GM21515 (cell line): ENCODE data around the gene GRK1.
"Not testable (repeated sequence)": the region's sequence is repeated elsewhere in the genome, so short reads cannot be mapped to it uniquely, and the experiment has no call there.

Experiments
- ATAC-seq: cut with Tn5 transposase; IDR thresholded peaks from one replicate; pipeline ENCODE4 v1.9.1; 2021; ENCODE audit not compliant: unreplicated experiment

The GRK1 gene

DNA sequence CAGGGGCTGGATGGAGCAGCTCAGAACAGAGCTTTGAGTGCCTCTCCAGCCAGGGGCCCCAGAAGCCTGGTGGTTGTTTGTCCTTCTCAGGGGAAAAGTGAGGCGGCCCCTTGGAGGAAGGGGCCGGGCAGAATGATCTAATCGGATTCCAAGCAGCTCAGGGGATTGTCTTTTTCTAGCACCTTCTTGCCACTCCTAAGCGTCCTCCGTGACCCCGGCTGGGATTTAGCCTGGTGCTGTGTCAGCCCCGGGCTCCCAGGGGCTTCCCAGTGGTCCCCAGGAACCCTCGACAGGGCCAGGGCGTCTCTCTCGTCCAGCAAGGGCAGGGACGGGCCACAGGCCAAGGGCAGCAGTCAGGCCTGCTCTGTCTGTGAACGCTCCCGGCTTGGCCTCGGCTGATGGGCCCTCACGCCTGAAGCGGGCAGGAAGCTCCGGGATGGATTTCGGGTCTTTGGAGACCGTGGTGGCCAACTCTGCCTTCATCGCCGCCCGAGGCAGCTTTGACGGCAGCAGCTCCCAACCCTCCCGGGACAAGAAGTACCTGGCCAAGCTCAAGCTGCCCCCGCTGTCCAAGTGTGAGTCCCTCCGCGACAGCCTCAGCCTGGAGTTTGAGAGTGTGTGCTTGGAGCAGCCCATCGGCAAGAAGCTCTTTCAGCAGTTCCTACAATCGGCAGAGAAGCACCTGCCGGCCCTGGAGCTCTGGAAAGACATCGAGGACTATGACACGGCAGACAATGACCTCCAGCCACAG lies at the start of gene GRK1:
GRK1 (plus strand) TSS at position 269 of the 751 bp plus-strand sequence; CDS start at position 437, 168 bp downstream.
- ATAC-seq, result no peak

GRCh38 chr13:113617961-113618360 lies 49.1 kb upstream of the GRK1 start:
- ATAC-seq, result no peak

- ATAC-seq, result no peak
These were observed 48.6 kb upstream of the GRK1 start for GRCh38 chr13:113618455-113618854.

GRCh38 chr13:113620036-113620796 lies 46.8 kb upstream of the GRK1 start:
- no peak for ATAC-seq

DNA sequence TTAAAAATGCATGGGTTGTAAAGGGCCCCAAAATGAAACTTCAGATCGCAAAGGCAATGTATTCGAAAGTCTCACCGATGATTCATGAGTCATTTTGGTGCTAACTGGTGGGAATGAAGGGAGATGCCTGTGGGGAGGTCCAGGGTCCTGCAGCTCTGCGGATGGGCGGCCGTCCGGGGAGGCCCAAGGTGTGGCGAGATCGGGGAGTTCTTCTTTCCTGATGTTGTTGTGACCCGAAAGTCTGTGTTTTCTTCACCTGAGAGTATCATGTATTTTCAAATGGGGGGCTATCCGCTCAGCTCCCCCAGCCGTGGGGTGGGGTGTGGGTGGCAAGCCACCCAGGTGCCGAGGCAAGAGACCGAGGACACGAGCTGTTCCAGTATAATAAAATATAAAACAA lies 46.0 kb upstream of the GRK1 start:
- no peak for ATAC-seq

- ATAC-seq, result not testable (repeated sequence)
These were observed 45.5 kb upstream of the GRK1 start for GRCh38 chr13:113621498-113621897.

DNA sequence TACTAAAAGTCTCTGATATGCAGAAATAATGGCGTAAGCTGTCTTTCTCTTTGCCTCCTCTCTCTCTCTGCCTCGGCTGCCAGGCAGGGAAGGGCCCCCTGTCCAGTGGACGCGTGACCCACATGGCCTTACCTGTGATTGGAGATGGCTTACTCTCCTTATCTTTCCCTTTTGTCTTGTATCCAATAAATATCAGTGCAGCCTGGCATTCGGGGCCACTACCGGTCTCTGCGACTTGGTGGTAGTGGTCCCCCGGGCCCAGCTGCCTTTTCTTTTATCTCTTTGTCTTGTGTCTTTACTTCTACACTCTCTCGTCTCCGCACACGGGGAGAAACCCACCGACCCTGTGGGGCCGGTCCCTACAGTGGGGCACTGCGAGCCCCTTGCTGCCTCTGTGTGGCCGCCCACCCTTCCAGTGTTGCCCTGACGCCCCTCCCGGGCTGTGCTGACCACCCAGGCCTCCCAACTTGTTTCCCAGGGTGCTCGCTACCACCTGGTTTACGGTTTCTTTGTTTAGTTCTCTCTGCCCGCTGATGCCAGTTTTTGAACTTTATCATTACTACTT lies 45.0 kb upstream of the GRK1 start:
- not testable (repeated sequence) for ATAC-seq

GRCh38 chr13:113622791-113623490 lies 44.1 kb upstream of the GRK1 start:
- ATAC-seq, result no peak

GRCh38 chr13:113623491-113624234 lies 43.4 kb upstream of the GRK1 start:
- no peak for ATAC-seq

DNA sequence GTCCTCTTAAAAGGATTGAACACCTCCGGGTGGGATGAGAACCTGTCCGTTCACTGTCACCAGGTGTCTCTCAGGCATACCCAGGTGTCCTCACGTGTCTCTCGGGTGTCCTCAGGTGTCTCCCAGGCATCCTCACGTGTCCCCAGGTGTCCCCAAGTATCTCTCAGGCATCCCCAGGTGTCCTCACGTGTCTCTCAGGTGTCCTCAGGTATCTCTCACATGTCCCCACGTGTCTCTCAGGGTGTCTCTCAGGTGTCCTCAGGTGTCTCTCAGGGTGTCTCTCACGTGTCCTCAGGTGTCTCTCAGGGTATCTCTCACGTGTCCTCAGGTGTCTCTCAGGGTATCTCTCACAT lies 42.8 kb upstream of the GRK1 start:
- no peak for ATAC-seq

DNA sequence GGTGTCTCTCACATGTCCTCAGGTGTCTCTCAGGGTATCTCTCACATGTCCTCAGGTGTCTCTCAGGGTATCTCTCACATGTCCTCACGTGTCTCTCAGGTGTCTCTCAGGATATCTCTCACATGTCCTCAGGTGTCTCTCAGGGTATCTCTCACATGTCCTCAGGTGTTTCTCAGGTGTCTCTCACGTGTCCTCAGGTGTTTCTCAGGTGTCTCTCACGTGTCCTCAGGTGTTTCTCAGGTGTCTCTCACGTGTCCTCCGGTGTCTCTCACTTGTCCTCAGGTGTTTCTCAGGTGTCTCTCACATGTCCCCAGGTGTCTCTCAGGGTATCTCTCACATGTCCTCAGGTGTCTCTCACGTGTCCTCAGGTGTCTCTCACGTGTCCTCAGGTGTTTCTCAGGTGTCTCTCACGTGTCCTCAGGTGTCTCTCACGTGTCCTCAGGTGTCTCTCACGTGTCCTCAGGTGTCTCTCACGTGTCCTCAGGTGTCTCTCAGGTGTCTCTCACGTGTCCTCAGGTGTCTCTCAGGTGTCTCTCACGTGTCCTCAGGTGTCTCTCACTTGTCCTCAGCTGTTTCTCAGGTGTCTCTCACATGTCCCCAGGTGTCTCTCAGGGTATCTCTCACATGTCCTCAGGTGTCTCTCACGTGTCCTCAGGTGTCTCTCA lies 42.2 kb upstream of the GRK1 start:
- ATAC-seq, result not testable (repeated sequence)

DNA sequence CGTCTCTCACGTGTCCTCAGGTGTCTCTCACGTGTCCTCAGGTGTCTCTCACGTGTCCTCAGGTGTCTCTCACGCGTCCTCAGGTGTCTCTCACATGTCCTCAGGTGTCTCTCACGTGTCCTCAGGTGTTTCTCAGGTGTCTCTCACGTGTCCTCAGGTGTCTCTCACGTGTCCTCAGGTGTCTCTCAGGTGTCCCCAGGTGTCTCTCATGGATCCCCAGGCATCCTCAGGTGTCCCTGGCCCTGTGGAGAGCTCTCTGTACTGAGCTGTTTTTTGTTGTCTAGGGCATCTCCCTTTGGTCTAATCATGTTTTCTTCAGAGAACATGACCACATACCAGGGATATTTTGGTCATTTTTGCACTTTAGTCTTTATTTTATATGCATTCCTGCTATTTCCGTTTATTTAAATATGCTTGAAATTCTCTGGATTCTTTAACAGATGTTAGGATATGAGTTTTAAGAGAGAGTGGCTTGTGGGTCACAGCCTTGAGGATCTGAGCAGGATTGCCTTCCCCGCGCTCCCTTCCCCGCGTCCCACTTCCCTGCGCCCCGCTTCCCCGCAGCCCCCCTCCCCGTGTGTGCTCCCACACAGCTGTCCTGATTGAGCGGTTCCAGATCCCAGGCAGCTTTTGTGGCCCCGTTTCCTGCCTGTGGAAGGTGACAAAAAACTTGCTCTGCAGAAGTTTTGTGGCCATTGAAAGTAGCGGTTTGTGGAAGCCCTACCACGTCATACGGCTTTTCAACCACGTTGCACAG lies 40.9 kb upstream of the GRK1 start:
- ATAC-seq, result no peak

GRCh38 chr13:113627136-113627535 lies 39.9 kb upstream of the GRK1 start:
- no peak for ATAC-seq

GRCh38 chr13:113628291-113629270 lies 38.4 kb upstream of the GRK1 start:
- ATAC-seq, result no peak

- no peak for ATAC-seq
These were observed 37.2 kb upstream of the GRK1 start for GRCh38 chr13:113629866-113630265.

DNA sequence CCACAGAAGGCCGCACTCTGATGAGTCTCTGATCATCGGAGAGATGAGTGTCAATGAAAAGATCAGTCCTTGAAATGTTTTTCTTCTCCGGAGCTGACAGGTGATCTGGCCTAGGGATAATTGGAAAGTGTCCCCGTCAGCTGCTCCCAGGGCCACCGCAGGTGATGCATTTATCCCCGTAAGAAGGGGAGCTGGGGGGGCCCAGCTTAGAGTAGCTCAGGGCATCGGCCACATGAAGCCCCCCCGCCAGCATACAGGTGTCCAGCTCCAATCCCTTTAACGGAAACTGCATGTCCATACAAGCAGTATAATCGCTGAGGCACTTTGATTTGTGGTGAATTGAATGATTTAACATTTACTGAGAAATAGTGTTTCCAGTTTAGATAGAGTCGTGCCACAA lies 36.7 kb upstream of the GRK1 start:
- no peak for ATAC-seq

DNA sequence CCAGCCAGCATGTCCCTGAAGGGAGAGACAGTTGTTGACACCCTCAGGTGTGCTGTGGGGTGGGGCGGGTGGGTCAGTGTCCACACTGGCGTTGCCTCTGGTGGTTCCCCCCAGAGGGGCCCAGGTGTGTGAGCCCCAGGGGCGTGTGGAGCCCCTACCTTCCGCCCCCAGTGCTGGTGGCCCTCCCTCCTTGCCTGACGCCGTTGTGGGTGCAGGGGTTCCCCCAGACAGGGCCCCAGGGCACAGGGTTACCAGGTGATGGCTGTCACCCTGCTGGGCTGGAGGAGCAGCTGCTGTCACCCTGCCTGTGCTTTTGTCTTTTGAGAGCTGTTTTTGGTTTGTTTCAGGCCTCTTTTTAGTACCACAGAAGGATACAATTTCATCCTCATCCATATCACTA lies 36.2 kb upstream of the GRK1 start:
- no peak for ATAC-seq

DNA sequence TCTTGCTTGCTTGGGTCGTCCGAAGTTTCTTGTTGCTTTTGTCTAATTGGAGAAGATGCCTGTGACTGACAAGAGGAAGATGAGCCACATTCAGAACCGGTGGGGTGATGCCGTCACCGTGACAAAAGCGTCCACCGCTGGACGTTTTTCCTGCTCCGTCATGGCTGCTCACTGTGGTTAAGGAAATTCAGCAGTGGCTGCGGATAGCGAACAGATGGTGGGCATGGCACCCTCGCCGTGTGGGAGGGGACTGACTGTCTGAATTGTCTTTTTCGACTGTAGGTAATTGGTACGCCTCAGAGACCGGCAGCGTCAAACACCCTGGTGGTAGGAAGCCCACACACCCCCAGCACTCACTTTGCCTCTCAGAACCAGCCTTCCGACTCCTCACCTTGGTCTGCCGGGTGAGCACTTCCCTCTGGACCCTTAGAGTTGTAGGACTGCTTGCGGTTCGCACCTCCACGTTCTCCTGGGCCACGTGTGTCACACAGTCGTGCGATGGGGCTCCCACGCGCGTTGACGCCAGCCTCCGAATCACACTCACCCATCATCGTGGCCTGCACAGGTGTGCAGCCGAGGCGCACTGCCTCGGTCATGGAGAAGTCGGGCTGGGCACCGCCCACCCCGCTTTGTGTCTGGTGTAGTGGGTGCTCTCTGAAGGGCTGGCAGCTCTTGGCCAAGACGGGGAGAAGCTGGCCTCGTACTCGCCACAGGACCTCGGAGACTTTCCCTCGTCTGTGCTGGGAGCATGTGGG lies 35.5 kb upstream of the GRK1 start:
- no peak for ATAC-seq
